ENCODE data around the gene ADD1. TPM values are rescaled to one million over a fixed set of nuclear protein-coding genes. Genes with fewer than 3 reads are reported as not detected.
A peak's percentile ranks its signal among the peaks of the same experiment; 100 is the strongest.

Gene ADD1
- total RNA-seq, 6 experiments from 2014 or later: 94.4 to 120 (median 103) TPM

- Histone ChIP-seq H3K36me3 (peaks cover 0 to 55% (median 19%) of the 10 kb centered on the region in 4 donors), H3K9me3 (no peaks in the 10 kb centered on the region), H3K4me3 (no peak overlapping the region), H3K27me3 (no peaks in the 10 kb centered on the region), H3K4me1 (peaks cover 0 to 13% (median 0%) of the 10 kb centered on the region in 4 donors), H3K27ac (peak overlapping the region in 1 of 3 donors; percentile 55)
- peak; percentile 24 to 55 (median 51) for DNase-seq
- no peak for ATAC-seq
- 40% methylated on average over 2 of the region's 24 CpGs for WGBS (ENCODE audit: insufficient coverage, low coverage, low lambda C conversion rate, missing lambda C conversion rate)
- TF ChIP-seq POLR2A (IDR thresholded peaks at IDR 0.05) (no peak), CTCF (IDR thresholded peaks at IDR 0.05) (no peak)
- intact Hi-C loops (cut with DNase I): no loop called here
These were observed 19.3 kb upstream of the ADD1 start for GRCh38 chr4:2824329-2824835.

- Histone ChIP-seq H3K36me3 (peaks cover 0 to 59% (median 19%) of the 10 kb centered on the region in 4 donors), H3K4me1 (peaks cover 0 to 13% (median 0%) of the 10 kb centered on the region in 4 donors), H3K27me3 (no peaks in the 10 kb centered on the region), H3K4me3 (no peak overlapping the region), H3K9me3 (no peaks in the 10 kb centered on the region), H3K27ac (no peak overlapping the region)
- DNase-seq (peak; percentile 8 to 51 (median 49)), ATAC-seq (no peak)
- intact Hi-C loops (cut with DNase I): no loop called here
- no CpG with 5 or more reads among the region's 17 CpGs for WGBS (ENCODE audit: insufficient coverage, low coverage, low lambda C conversion rate, missing lambda C conversion rate)
- TF ChIP-seq POLR2A (IDR thresholded peaks at IDR 0.05) (no peak), CTCF (IDR thresholded peaks at IDR 0.05) (no peak)
These were observed 18.7 kb upstream of the ADD1 start for GRCh38 chr4:2824836-2825381.

GRCh38 chr4:2825740-2826139 is 17.9 kb upstream of the ADD1 start:
- 20% methylated on average over 1 of the region's 13 CpGs for WGBS (ENCODE audit: insufficient coverage, low coverage, low lambda C conversion rate, missing lambda C conversion rate)
- H3K27me3 ChIP-seq: no peaks in the 10 kb centered on the region
- TF ChIP-seq CTCF (IDR thresholded peaks at IDR 0.05) (no peak), POLR2A (IDR thresholded peaks at IDR 0.05) (no peak)
- no peaks in the 10 kb centered on the region for H3K9me3 ChIP-seq
- no peak overlapping the region for H3K4me3 ChIP-seq
- intact Hi-C loops (cut with DNase I): no loop called here
- no peak for ATAC-seq
- H3K27ac ChIP-seq: no peak overlapping the region
- peaks cover 0 to 65% (median 23%) of the 10 kb centered on the region in 4 donors for H3K36me3 ChIP-seq
- peaks cover 0 to 13% (median 0%) of the 10 kb centered on the region in 4 donors for H3K4me1 ChIP-seq
- DNase-seq: peak; percentile 23 to 56 (median 48)

- no peaks in the 10 kb centered on the region for H3K9me3 ChIP-seq
- intact Hi-C loops (cut with DNase I): no loop called here
- peaks cover 0 to 70% (median 33%) of the 10 kb centered on the region in 4 donors for H3K36me3 ChIP-seq
- DNase-seq: peak in 2 of 3 donors; percentile 41 to 46
- peaks cover 0 to 13% (median 0%) of the 10 kb centered on the region in 4 donors for H3K4me1 ChIP-seq
- H3K27me3 ChIP-seq: no peaks in the 10 kb centered on the region
- ATAC-seq: no peak
- WGBS (ENCODE audit: insufficient coverage, low coverage, low lambda C conversion rate, missing lambda C conversion rate): 76% methylated on average over 7 of the region's 31 CpGs
- no peak overlapping the region for H3K4me3 ChIP-seq
- no peak overlapping the region for H3K27ac ChIP-seq
- TF ChIP-seq CTCF (IDR thresholded peaks at IDR 0.05): no peak
- TF ChIP-seq POLR2A (IDR thresholded peaks at IDR 0.05): no peak
These were observed 16.4 kb upstream of the ADD1 start for GRCh38 chr4:2827071-2827873.

All from right lobe of liver (tissue), 6 donors.